Brain pericyte (primary cell): Measurements from ENCODE around the gene CLTC.

Experiments used
- DNase-seq: peaks from one replicate; pipeline ENCODE4 v3.0.0-alpha.2; 2012; ENCODE audit warnings: low read depth, low spot score

CLTC gene

DNA sequence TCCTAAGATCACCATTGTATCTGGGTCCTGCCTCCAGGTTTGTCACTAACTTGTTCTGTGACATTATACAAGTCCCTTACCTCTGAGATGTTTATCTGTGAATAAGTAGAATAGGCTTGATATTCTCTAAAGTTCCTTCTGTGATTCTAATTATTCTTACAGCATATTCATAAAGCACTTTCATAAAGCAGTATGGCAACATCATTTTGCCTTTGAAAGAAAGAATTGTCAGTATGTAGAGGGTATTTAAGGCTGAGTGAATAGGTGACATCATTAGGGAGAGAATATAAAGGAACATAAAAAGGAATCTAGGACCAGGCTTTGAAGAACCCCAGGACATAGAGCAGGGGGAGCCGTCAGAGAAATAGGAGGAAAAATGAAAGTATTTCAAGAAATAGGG lies 103.3 kb downstream of the CLTC start:
- no peak for DNase-seq

DNA sequence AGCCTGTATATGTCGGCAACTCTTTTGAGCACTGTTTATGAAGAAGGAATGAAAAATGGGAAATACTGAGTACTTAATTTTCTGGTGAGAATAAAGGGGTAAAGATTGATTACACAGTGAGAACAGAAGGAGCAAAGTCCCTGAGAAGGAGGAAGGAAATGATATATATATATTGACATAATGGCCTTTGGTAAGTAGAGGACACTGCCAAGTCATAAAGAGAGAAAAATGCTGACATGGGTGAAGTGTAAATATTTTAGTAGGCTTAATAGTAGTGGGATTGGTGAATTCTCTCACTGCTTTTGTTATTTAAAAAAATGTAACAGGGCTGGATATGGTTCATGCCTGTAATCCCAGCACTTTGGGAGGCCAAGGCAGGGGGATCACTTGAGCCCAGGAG lies 103.9 kb downstream of the CLTC start:
- DNase-seq: no peak

DNA sequence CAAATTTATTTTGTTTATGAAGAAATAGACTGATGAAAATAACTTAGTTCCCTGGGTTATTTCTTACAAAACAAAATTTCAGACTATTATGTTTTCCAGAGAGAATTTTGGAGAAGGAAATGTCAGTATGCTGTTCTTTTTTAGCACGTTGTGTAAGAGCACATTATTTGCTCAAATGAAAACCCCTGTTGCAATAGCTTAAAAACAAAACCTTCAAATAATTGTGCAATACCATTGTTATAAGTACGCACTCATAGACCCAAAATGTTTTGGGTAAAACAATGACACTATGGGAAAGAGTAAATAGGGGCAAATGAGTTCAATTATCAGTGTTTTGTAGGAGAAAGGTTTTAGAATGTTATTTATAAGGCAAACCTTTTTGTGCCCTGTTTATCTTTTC lies 106.0 kb downstream of the CLTC start:
- DNase-seq: no peak

DNA sequence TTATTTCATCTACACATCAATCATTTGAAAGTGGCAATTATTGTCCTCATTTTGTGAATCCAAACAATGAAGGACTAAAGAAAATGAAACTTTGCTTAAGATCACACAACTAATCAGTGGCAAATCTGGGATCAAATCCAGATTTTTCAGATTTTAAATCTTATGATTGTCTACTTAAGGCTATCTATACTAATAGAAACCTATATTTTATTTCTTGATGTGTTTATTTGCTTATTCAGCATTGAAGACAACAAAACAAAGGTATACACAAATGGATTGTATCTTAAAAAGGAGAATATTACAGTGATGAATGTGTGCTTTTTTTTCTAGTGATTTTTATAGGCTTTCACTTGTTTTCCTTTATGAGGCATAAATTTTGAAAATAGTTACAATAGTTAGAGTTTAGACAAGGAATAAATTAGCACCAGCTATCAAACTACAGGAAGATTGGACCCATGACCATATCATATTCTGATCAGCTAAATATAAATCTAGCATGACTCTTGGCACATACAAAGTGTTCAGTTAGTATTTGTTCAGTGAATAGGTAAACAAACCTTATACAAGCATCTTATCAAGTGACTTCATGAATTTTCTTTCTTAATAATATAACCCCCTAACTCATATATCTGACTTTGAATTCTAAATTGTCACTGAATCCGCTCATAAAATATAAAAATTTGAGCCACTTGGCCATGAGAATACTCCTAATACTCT lies 108.3 kb downstream of the CLTC start:
- DNase-seq: no peak

DNA sequence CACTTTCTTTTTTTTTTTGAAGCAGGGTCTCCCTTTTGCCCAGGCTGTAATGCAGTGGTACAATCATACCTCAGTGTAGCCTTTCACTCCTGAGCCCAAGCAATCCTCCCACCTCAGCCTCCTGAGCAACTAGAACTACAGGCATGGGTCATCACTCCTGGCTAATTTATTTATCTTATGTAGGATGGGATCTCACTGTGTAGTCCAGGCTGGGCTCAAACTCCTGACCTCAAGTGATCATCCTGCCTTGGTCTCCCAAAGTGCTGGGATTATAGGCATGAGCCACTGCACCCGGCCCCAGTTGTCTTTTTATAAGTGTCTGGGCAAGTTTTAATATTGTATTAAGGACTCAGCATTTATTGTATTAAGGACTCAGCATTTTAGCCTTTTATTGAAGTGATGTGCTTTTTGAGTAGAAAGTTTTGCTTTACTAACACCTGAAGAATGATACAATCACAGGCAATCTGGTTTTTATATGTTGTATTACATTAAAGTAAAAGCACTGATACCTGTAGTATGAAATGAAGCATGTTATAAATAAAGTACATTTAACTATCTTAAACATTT lies 110.7 kb downstream of the CLTC start:
- DNase-seq: no peak

DNA sequence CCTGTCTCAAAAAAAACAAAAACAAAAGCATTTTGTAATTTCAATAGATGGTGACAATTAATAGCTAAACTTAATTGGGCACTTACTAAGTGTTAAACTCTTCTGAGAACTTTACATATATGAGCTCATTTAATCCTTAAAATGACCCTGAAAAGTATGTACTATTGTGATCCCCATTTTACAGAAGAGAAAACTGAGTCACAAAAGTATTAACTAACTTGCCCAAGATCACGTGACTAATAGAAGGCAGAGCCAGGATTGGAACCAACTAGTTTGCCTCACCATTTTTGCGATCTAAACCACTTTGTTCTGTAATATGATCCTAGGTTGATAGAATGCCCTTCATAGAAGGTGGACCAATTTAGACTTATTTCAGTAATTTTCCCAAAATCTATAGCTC lies 114.0 kb downstream of the CLTC start:
- DNase-seq: no peak

DNA sequence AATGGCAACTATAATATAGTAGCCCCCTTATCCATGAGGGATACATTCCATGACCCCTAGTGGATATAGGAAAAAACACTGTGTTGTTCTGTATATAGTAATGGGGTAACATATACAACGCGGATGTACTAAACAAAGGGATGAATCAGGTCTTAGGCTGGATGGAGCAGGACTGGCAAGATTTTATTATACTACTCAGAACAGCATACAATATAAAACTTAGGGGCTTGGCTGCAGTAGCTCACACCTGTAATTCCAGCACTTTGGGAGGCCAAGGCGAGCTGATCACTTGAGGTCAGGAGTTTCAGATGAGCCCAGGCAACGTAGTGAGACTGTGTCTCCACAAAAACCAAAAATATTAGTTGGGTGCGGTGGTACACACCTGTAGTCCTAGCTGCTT lies 114.5 kb downstream of the CLTC start:
- DNase-seq: no peak

DNA sequence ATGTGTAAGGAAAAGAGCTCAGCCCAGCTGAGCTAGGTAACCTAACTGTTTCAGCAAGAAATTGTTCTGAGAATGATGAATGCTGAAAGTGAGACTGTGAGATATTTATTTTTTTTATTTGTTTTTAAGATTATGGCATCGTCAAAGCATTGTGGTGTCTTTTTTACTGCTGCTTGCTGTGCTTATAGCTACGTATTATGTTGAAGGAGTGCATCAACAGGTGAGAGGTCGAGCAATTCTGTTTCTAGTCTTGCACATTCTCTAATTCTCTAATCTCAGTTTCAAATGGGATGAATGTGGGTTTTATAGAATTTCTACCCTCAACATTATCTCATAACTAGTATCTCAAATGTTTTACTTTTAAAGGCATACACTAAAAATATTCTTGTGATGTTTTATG lies 117.6 kb downstream of the CLTC start:
- no peak for DNase-seq

DNA sequence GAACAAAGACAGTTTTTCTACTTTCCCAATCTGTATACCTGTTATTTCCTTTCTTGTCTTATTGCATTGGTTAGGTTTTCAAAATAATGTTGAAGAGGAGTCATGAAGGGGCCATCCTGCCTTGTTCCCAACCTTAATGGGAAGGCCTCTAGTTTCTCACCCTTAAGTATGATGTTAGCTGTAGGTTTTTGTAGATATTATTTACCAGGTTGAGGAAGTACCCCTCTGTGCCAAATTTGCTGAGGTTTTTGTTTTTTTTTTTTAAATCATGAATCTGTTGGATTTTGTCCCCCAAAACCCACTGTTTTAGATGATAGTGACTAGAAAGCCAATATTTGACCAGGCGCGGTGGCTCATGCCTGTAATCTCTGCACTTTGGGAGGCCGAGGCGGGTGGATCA lies 124.1 kb downstream of the CLTC start:
- DNase-seq: no peak

DNA sequence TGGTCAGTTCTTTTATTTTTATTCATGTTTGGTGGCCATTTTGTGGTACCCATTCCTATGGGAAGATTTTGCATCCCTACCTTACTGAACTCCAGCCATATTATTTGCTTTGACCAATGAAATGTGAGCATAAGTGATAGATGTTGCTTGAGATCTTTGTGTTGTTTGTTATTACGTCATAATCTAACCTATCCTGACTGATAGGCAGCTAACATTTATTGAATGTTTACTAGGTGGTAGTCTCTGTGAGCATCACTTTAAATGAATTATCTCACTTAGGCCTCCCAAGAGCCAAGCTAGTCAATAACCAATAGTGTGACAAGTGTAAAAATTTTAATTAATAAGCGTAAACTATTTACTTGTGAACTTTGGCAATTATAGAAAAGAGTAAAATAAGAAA lies 125.3 kb downstream of the CLTC start:
- DNase-seq: no peak
